HepG2 (cell line): ENCODE measurements around the gene TRERF1.

Experiments
- ATF2 ChIP-seq: sonication (generic); formaldehyde crosslinking; IDR thresholded peaks from 2 replicates; pipeline ENCODE4 v1.4.0; 2020; ENCODE audit warnings: missing genetic modification reagents
- ATF6 ChIP-seq: sonication (generic); formaldehyde crosslinking; conservative IDR thresholded peaks from 2 replicates; pipeline ENCODE4 v1.4.0; 2020; ENCODE audit warnings: missing genetic modification reagents
- CTCF ChIP-seq: sonication (generic); formaldehyde crosslinking; IDR thresholded peaks from 2 replicates; pipeline ENCODE4 v1.5.0; 2020; ENCODE audit warnings: mild to moderate bottlenecking, missing genetic modification reagents, moderate library complexity
- EED ChIP-seq: sonication (generic); formaldehyde crosslinking; IDR thresholded peaks from 2 replicates; pipeline ENCODE4 v1.5.0; 2020; ENCODE audit warnings: mild to moderate bottlenecking, missing genetic modification reagents
- EP300 ChIP-seq, 3 experiments: sonication (generic) in 1 of 3; formaldehyde crosslinking in 1 of 3; IDR thresholded peaks; 2 replicates each; pipeline versions ENCODE4 v1.5.1 to v1.6.1; 2011 to 2020; ENCODE audit warnings: low read depth in 2 of 3, low read length in 2 of 3, borderline replicate concordance in 1 of 3, improper control_type of control experiment in 1 of 3, mild to moderate bottlenecking in 1 of 3, missing genetic modification reagents in 1 of 3, moderate library complexity in 1 of 3
- GATAD2A ChIP-seq: IDR thresholded peaks from 2 replicates; pipeline ENCODE4 v1.6.1; 2016
- IRF2 ChIP-seq: IDR thresholded peaks from 2 replicates; pipeline ENCODE4 v1.6.1; 2018; ENCODE audit warnings: missing genetic modification reagents, missing compliant biosample characterization
- PLRG1 ChIP-seq: fragments of 450-650 bp; conservative IDR thresholded peaks from 2 replicates; pipeline ENCODE4 v1.6.1; 2016
- SYNCRIP ChIP-seq: fragments of 200-400 bp; formaldehyde crosslinking; IDR thresholded peaks from 2 replicates; pipeline ENCODE4 v1.6.1; 2018; ENCODE audit warnings: mild to moderate bottlenecking, low read depth, low read length; ENCODE audit not compliant: insufficient read depth
- ZNF382 ChIP-seq: sonication (generic); formaldehyde crosslinking; IDR thresholded peaks from 2 replicates; pipeline ENCODE4 v1.5.0; 2020; ENCODE audit warnings: missing genetic modification reagents, mild to moderate bottlenecking, borderline replicate concordance

GRCh38 chr6:42340511-42340910 lies 111.2 kb downstream of the TRERF1 start:
- TF ChIP-seq ZNF382 (no peak), EED (no peak), ATF2 (CRISPR knock-in tag) (no peak), PLRG1 (no peak), GATAD2A (CRISPR knock-in tag) (no peak), SYNCRIP (no peak), IRF2 (CRISPR knock-in tag) (no peak), ATF6 (CRISPR knock-in tag) (no peak), EP300 (IDR thresholded peaks at IDR 0.05; ENCODE audit: low read depth in 2 of 2, low read length in 2 of 2) (no peak), EP300 (CRISPR knock-in tag; IDR thresholded peaks at IDR 0.05; ENCODE audit: borderline replicate concordance) (no peak), CTCF (CRISPR knock-in tag) (no peak)
